ENCODE data around the gene RECK.

The RECK gene

DNA sequence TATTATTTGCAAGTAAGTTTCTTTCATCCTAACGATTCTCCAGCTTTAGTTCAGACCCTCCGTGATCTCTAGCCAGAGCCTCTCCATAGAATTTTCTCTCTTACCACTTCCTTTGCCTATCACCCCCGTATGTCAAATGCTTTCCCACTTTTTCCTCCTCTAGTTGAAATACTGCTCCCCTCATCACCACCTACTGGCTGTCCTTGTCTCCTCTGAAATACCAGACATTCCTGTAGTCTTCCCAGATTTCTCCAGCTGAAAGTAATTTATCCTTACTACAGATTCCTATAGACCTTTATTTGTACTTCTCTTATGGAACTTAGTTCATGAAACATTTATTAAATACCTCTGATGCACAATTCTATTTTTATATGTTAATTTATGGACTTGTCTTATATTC lies 63.8 kb downstream of the RECK start:
- TF ChIP-seq, protein P1, sequence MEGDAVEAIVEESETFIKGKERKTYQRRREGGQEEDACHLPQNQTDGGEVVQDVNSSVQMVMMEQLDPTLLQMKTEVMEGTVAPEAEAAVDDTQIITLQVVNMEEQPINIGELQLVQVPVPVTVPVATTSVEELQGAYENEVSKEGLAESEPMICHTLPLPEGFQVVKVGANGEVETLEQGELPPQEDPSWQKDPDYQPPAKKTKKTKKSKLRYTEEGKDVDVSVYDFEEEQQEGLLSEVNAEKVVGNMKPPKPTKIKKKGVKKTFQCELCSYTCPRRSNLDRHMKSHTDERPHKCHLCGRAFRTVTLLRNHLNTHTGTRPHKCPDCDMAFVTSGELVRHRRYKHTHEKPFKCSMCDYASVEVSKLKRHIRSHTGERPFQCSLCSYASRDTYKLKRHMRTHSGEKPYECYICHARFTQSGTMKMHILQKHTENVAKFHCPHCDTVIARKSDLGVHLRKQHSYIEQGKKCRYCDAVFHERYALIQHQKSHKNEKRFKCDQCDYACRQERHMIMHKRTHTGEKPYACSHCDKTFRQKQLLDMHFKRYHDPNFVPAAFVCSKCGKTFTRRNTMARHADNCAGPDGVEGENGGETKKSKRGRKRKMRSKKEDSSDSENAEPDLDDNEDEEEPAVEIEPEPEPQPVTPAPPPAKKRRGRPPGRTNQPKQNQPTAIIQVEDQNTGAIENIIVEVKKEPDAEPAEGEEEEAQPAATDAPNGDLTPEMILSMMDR (conservative IDR thresholded peaks at IDR 0.05; ENCODE audit: low read depth, low read length): no peak
- H3K4me3 ChIP-seq (ENCODE audit: low read length): no peak overlapping the region
- DNase-seq (ENCODE audit: low read depth): no peak

DNA sequence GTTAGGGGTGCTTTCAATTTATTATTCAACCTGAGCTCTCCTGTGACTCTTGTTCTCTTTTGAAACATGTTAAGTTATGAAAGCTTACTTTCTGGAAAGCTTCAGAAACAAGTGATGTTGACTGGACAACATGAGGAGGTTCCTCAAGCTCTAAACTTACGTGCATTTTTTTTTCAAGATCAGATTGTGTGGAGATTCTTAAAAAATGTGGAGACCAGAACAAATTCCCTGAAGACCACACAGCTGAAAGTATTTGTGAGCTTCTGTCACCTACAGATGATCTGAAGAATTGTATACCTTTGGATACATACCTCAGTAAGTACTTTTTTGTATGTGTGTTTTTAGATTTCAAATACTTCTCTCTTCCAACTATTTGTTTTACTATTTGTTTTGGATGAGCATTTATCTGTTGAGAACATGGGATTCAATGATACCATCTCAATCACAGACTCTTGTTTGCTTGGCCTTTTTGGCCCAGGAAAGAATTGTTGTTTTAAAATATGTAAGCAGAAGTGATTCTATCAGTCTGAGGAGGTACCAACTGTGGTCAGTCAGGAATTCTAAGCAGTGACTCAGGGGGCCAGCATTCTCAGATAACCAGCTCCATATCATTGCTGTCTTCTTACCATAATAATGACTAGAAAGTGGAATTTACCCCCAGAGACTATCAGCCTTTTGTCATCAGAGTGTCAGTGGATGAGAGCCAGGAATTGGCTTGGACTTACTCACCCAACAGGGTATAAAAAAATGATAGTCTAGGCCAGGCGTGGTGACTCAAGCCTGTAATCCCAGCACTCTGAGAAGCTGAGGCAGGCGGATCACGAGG lies 65.4 kb downstream of the RECK start:
- H3K4me3 ChIP-seq (ENCODE audit: low read length): no peak overlapping the region
- peak; percentile 58 for DNase-seq (ENCODE audit: low read depth)
- TF ChIP-seq, protein P1 (conservative IDR thresholded peaks at IDR 0.05; ENCODE audit: low read depth, low read length): no peak

DNA sequence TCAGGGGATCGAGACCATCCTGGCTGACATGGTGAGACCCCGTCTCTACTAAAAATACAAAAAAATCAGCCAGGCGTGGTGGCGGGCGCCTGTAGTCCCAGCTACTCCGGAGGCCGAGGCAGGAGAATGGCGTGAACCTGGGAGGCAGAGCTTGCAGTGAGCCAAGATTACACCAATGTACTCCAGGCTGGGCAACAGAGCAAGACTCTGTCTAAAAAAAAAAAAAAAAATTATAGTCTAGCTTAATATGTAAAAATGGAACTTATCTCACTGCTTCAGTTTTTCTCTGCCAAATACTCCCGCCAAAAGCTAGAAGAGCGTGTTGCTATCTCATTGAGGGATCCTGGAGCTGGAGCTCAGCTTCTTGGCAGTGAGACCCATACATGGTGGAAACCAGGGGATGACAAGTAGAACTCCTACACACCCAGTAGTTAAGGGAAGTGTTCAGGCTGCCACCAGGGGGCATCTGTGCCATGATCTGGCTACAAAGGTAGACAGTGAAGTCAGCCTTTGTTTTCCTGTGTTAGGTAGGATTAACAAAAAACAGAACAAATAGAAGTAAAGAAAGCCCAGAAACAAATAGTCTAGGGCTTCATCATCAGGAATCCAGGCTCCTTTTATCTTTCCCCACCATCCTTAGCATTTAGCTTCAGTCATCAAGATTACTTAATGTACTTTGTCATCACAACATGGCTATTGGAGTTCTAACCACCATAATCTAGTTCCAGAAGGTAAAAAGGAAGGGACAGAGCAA lies 66.2 kb downstream of the RECK start:
- DNase-seq (ENCODE audit: low read depth): peak; percentile 35
- TF ChIP-seq, protein P1 (conservative IDR thresholded peaks at IDR 0.05; ENCODE audit: low read depth, low read length): peak; percentile 83
- H3K4me3 ChIP-seq (ENCODE audit: low read length): no peak overlapping the region

DNA sequence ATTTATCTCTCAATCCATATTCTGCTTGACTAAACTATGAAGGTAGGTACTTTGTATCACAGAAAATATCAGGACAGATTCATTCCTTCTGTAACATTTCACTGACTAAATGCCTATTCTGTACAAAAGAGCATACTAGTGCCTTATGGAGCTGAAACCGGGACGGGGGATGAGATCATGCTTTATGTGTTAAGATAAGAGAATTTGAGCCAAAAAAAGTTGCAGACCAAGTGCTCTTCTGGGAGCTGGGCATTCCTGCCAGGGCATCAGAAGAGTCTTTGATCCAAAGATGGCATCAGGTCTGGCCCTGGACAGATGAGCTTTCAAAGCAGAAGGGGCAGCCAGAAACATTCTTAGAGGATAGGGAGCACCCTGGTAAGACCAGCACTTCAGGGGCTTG lies 72.4 kb downstream of the RECK start:
- H3K4me3 ChIP-seq (ENCODE audit: low read length): no peak overlapping the region
- TF ChIP-seq, protein P1 (conservative IDR thresholded peaks at IDR 0.05; ENCODE audit: low read depth, low read length): no peak
- DNase-seq (ENCODE audit: low read depth): no peak

DNA sequence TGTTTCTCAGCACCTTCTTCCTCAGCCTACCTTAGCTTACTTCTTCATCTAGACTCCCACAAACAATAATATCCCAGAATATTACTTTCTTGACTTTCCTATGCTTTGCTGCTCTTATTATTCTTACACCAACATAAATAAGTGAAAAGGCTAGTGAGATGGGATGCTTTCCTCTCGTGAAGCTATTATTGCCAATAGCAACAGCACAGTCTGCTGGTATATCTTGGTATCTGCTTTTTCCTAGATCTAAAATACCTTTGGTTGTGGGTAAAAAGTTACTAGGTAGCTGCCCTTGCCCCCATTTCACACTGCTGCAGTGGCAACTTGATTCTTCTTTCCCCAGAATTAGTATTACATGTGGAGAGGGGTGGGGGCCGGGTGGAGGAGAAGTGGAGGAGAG lies 73.7 kb downstream of the RECK start:
- no peak for DNase-seq (ENCODE audit: low read depth)
- H3K4me3 ChIP-seq (ENCODE audit: low read length): no peak overlapping the region
- TF ChIP-seq, protein P1 (conservative IDR thresholded peaks at IDR 0.05; ENCODE audit: low read depth, low read length): peak; percentile 24

DNA sequence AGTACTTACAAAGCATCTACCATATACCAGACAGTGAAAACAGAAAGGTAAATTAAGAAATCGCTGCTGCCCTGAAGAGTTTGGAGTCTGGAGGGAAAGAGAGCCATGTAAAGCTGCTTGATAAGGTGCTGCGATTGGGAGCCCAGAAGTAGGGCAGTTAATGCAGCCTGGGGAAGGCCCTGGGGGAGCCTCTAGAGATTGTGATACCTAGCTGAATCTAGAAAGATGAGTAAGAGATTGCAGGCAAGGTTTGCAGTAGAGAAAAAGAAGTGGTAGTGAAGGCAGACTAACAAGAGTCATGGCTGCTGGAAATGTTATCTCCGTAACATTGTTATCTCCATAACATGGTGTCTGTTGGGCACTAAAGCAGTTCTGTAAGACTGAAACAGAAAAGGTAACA lies 75.8 kb downstream of the RECK start:
- DNase-seq (ENCODE audit: low read depth): no peak
- TF ChIP-seq, protein P1 (conservative IDR thresholded peaks at IDR 0.05; ENCODE audit: low read depth, low read length): no peak
- H3K4me3 ChIP-seq (ENCODE audit: low read length): no peak overlapping the region
